Stimulated activated CD4-positive, alpha-beta T cell treated with anti-CD3 and anti-CD28 coated beads, Interleukin-2, amount 100 ng/mL, for 4 hours (primary cell): ENCODE results near the gene DSCAML1.
A peak's percentile ranks its signal among the peaks of the same experiment; 100 is the strongest.

ENCODE experiments used
- DNase-seq: peaks from one replicate; pipeline ENCODE4 v3.0.0-alpha.2; 2020; ENCODE audit warnings: low read depth

Gene DSCAML1

GRCh38 chr11:117796872-117797529 is at the start of gene DSCAML1:
TSS of gene DSCAML1 (minus strand) at chr11:117797216. CDS start at chr11:117797079, 137 bp downstream.
- peak; percentile 29 for DNase-seq

GRCh38 chr11:117843666-117844484 is 46.9 kb upstream of the DSCAML1 start:
- DNase-seq: peak; percentile 66

GRCh38 chr11:117842131-117842941 is 45.3 kb upstream of the DSCAML1 start:
- no peak for DNase-seq

GRCh38 chr11:117841551-117842031 is 44.6 kb upstream of the DSCAML1 start:
- DNase-seq: no peak

GRCh38 chr11:117840881-117841550 is 44.0 kb upstream of the DSCAML1 start:
- no peak for DNase-seq

- DNase-seq: no peak
Measured at GRCh38 chr11:117839936-117840813, 43.2 kb upstream of the DSCAML1 start.

GRCh38 chr11:117839380-117839881 is 42.4 kb upstream of the DSCAML1 start:
- DNase-seq: no peak

- no peak for DNase-seq
Measured at GRCh38 chr11:117838901-117839300, 41.9 kb upstream of the DSCAML1 start.

GRCh38 chr11:117837791-117838190 is 40.8 kb upstream of the DSCAML1 start:
- DNase-seq: no peak

GRCh38 chr11:117837070-117837776 is 40.2 kb upstream of the DSCAML1 start:
- no peak for DNase-seq

- DNase-seq: no peak
Measured at GRCh38 chr11:117836077-117836960, 39.3 kb upstream of the DSCAML1 start.

GRCh38 chr11:117835576-117835975 is 38.6 kb upstream of the DSCAML1 start:
- DNase-seq: no peak

GRCh38 chr11:117834838-117835443 is 37.9 kb upstream of the DSCAML1 start:
- DNase-seq: no peak

GRCh38 chr11:117834068-117834810 is 37.2 kb upstream of the DSCAML1 start:
- DNase-seq: no peak

- DNase-seq: no peak
Measured at GRCh38 chr11:117833401-117833891, 36.4 kb upstream of the DSCAML1 start.

GRCh38 chr11:117832511-117832910 is 35.5 kb upstream of the DSCAML1 start:
- DNase-seq: no peak

- DNase-seq: no peak
Measured at GRCh38 chr11:117831661-117832415, 34.8 kb upstream of the DSCAML1 start.
